H1 (cell line): Measurements from ENCODE around the gene HSF4. TPM values are rescaled to one million over a fixed set of nuclear protein-coding genes. Genes with fewer than 3 reads are reported as not detected.

Experiments used
- CTCF ChIA-PET: fragments of 300-600 bp; sonication (Branson Sonifier 250); formaldehyde crosslinking; loops from one replicate; lab custom pipeline; 2021; ENCODE audit not compliant: partially characterized antibody; lab: Charles Lee
- POLR2A ChIA-PET: fragments of 300-600 bp; sonication (Branson Sonifier 250); formaldehyde crosslinking; loops from one replicate; lab custom pipeline; 2021; ENCODE audit warnings: inconsistent platforms; ENCODE audit not compliant: partially characterized antibody; lab: Charles Lee
- DNase-seq, 2 experiments: peaks; one replicate each; pipeline versions ENCODE4 v3.0.0 to v3.0.0-alpha.2; 2010 to 2022; ENCODE audit warnings: low spot score in 2 of 2, low read depth in 1 of 2, mixed read lengths in 1 of 2
- FAIRE-seq: peaks from 2 replicates; lab custom pipeline; 2011; peaks lifted over from hg19 to GRCh38; lab: Jason Lieb, UNC
- H2AFZ ChIP-seq: 2 replicates; pipeline ENCODE4 v1.8.1; 2012; ENCODE audit warnings: low read length, inconsistent platforms
- H2AK5ac ChIP-seq: 2 replicates; pipeline ENCODE4 v1.6.1; 2013; ENCODE audit warnings: low read depth, low read length
- H2BK120ac ChIP-seq: replicated peaks from 2 replicates; pipeline ENCODE3; 2013; ENCODE audit warnings: low read depth, low read length, inconsistent platforms
- H2BK12ac ChIP-seq: 2 replicates; pipeline ENCODE4 v1.6.1; 2013; ENCODE audit warnings: low read depth, low read length
- H2BK15ac ChIP-seq: 2 replicates; pipeline ENCODE4 v1.6.1; 2013; ENCODE audit warnings: low read length
- H2BK20ac ChIP-seq: 2 replicates; pipeline ENCODE4 v1.6.1; 2013; ENCODE audit warnings: low read length
- H2BK5ac ChIP-seq: 2 replicates; pipeline ENCODE4 v1.6.1; 2013; ENCODE audit warnings: low read depth, low read length
- H3K14ac ChIP-seq: 2 replicates; pipeline ENCODE4 v1.6.1; 2013; ENCODE audit warnings: inconsistent platforms; ENCODE audit not compliant: insufficient read length
- H3K18ac ChIP-seq: 2 replicates; pipeline ENCODE4 v1.6.1; 2013; ENCODE audit warnings: low read length; ENCODE audit errors: extremely low read depth
- H3K23ac ChIP-seq: 2 replicates; pipeline ENCODE4 v1.6.1; 2013; ENCODE audit warnings: inconsistent platforms; ENCODE audit not compliant: insufficient read length
- H3K23me2 ChIP-seq: 2 replicates; pipeline ENCODE4 v1.6.1; 2013; ENCODE audit warnings: low read depth, low read length
- H3K27ac ChIP-seq: 2 replicates; pipeline ENCODE4 v1.6.1; 2011; ENCODE audit warnings: low read depth, low read length, inconsistent platforms
- H3K27me3 ChIP-seq, 4 experiments: replicated peaks in 1 of 4; 1 replicate in 1 of 4; 2 replicates in 3 of 4; pipeline versions ENCODE4 v1.6.1 to v1.8.1; 2011 to 2013; ENCODE audit warnings: low read length in 3 of 4, mild to moderate bottlenecking in 3 of 4, inconsistent platforms in 2 of 4, mixed read lengths in 2 of 4, moderate library complexity in 1 of 4; ENCODE audit not compliant: control insufficient read depth in 3 of 4, insufficient read depth in 3 of 4; ENCODE audit errors: extremely low read depth in 1 of 4
- H3K36me3 ChIP-seq, 4 experiments: 2 replicates each; pipeline versions ENCODE4 v1.6.1 to v1.8.1; 2011 to 2013; ENCODE audit warnings: mild to moderate bottlenecking in 4 of 4, low read length in 3 of 4, moderate library complexity in 2 of 4, control low read depth in 1 of 4, inconsistent platforms in 1 of 4; ENCODE audit not compliant: insufficient read depth in 4 of 4, control insufficient read depth in 2 of 4
- H3K4ac ChIP-seq: replicated peaks from 2 replicates; pipeline ENCODE3; 2013; ENCODE audit warnings: low read length, low read depth, mixed read lengths, inconsistent platforms; ENCODE audit not compliant: insufficient read length
- H3K4me1 ChIP-seq, 4 experiments: replicated peaks in 1 of 4; 1 replicate in 1 of 4; 2 replicates in 3 of 4; pipeline versions ENCODE4 v1.6.1 to v1.8.1; 2011 to 2013; ENCODE audit warnings: low read length in 3 of 4, inconsistent platforms in 2 of 4, mixed read lengths in 1 of 4; ENCODE audit not compliant: insufficient read depth in 4 of 4, control insufficient read depth in 3 of 4
- H3K4me2 ChIP-seq, 2 experiments: 2 replicates each; pipeline versions ENCODE4 v1.6.1 to v1.8.1; 2011 to 2013; ENCODE audit warnings: low read depth in 2 of 2, low read length in 2 of 2, control low read depth in 1 of 2, inconsistent platforms in 1 of 2, mild to moderate bottlenecking in 1 of 2; ENCODE audit not compliant: insufficient read depth in 1 of 2
- H3K4me3 ChIP-seq, 4 experiments: fragments of 200-600, 300-600 bp in 1 of 4; sonication (generic), shearing (Covaris generic), sonication (Bioruptor Twin) in 1 of 4; 2 replicates each; pipeline versions ENCODE4 v1.5.1 to v1.8.1; 2011 to 2016; ENCODE audit warnings: low read length in 4 of 4, low read depth in 3 of 4, control low read depth in 2 of 4, inconsistent platforms in 2 of 4, mild to moderate bottlenecking in 2 of 4, mixed read lengths in 1 of 4, moderate library complexity in 1 of 4; ENCODE audit not compliant: insufficient read depth in 2 of 4; ENCODE audit errors: extremely low read depth in 1 of 4
- H3K56ac ChIP-seq: replicated peaks from 2 replicates; pipeline ENCODE3; 2013; ENCODE audit warnings: low read depth, mild to moderate bottlenecking, mixed read lengths, low read length, inconsistent platforms; ENCODE audit not compliant: insufficient read length
- H3K79me1 ChIP-seq: 2 replicates; pipeline ENCODE4 v1.6.1; 2013; ENCODE audit warnings: low read depth, low read length, control low read depth
- H3K79me2 ChIP-seq, 2 experiments: 2 replicates each; pipeline versions ENCODE4 v1.6.1 to v1.8.1; 2012 to 2013; ENCODE audit warnings: low read length in 2 of 2, mild to moderate bottlenecking in 2 of 2, inconsistent platforms in 1 of 2; ENCODE audit not compliant: insufficient read depth in 2 of 2, control insufficient read depth in 1 of 2
- H3K9ac ChIP-seq, 4 experiments: replicated peaks in 1 of 4; 1 replicate in 1 of 4; 2 replicates in 3 of 4; pipeline versions ENCODE4 v1.6.1 to v1.8.1; 2011 to 2013; ENCODE audit warnings: low read depth in 3 of 4, low read length in 3 of 4, control low read depth in 2 of 4, mild to moderate bottlenecking in 2 of 4, moderate library complexity in 2 of 4, inconsistent platforms in 1 of 4; ENCODE audit errors: extremely low read depth in 1 of 4
- H3K9me3 ChIP-seq, 2 experiments: 2 replicates each; pipeline versions ENCODE4 v1.6.1 to v1.8.1; 2012 to 2013; ENCODE audit warnings: mild to moderate bottlenecking in 2 of 2, moderate library complexity in 2 of 2, control low read depth in 1 of 2, inconsistent platforms in 1 of 2, low read depth in 1 of 2, low read length in 1 of 2, mixed read lengths in 1 of 2; ENCODE audit not compliant: insufficient read depth in 2 of 2
- H4K20me1 ChIP-seq, 2 experiments: replicated peaks in 1 of 2; 2 replicates each; pipeline versions ENCODE3 to v1.8.1; 2011 to 2013; ENCODE audit warnings: inconsistent platforms in 2 of 2, low read length in 2 of 2, mild to moderate bottlenecking in 1 of 2; ENCODE audit not compliant: insufficient read depth in 2 of 2, control insufficient read depth in 1 of 2
- H4K5ac ChIP-seq: 2 replicates; pipeline ENCODE4 v1.6.1; 2013; ENCODE audit warnings: low read length, low read depth, mixed read lengths, inconsistent platforms; ENCODE audit not compliant: insufficient read length
- H4K8ac ChIP-seq: 2 replicates; pipeline ENCODE4 v1.8.0; 2013; ENCODE audit warnings: mild to moderate bottlenecking, moderate library complexity, low read length, inconsistent platforms; ENCODE audit not compliant: insufficient read depth; ENCODE audit errors: extremely low read depth
- H4K91ac ChIP-seq: replicated peaks from 2 replicates; pipeline ENCODE3; 2013; ENCODE audit warnings: low read length, mixed read lengths, inconsistent platforms; ENCODE audit not compliant: insufficient read length
- CBX5 ChIP-seq: fragments of 300-800, 300-1000 bp; sonication (generic); IDR thresholded peaks from 2 replicates; pipeline ENCODE4 v1.7.1; 2016; ENCODE audit warnings: antibody characterized with exemption, low read length, low read depth
- GABPA ChIP-seq: IDR thresholded peaks from 2 replicates; pipeline ENCODE4 v1.6.1; 2011; ENCODE audit warnings: mild to moderate bottlenecking, low read length, moderate library complexity, borderline replicate concordance; ENCODE audit not compliant: insufficient read depth
- JUN ChIP-seq: IDR thresholded peaks from 2 replicates; pipeline ENCODE4 v1.6.1; 2011; ENCODE audit warnings: low read depth, mild to moderate bottlenecking, improper control_type of control experiment, low read length
- KDM5A ChIP-seq: fragments of 200-600 bp; IDR thresholded peaks from 2 replicates; pipeline ENCODE4 v1.7.1; 2012; ENCODE audit warnings: mild to moderate bottlenecking, low read length, inconsistent platforms, mixed read lengths
- MAFK ChIP-seq: IDR thresholded peaks from 2 replicates; pipeline ENCODE4 v1.6.1; 2012; ENCODE audit warnings: low read depth, mild to moderate bottlenecking, improper control_type of control experiment, low read length
- PHF8 ChIP-seq: fragments of 200-600 bp; sonication (generic); conservative IDR thresholded peaks from 2 replicates; pipeline ENCODE4 v1.7.1; 2012; ENCODE audit warnings: low read depth, mild to moderate bottlenecking, inconsistent platforms, low read length, moderate library complexity
- POLR2A ChIP-seq, 2 experiments: IDR thresholded peaks; 1 replicate in 1 of 2; 2 replicates in 1 of 2; pipeline ENCODE4 v1.6.1; 2011; ENCODE audit warnings: low read depth in 2 of 2, low read length in 2 of 2, mild to moderate bottlenecking in 2 of 2; ENCODE audit errors: control extremely low read depth in 1 of 2
- POU5F1 ChIP-seq: IDR thresholded peaks from 2 replicates; pipeline ENCODE4 v1.6.1; 2011; ENCODE audit warnings: low read depth, mild to moderate bottlenecking, low read length, moderate library complexity
- RAD21 ChIP-seq, 2 experiments: IDR thresholded peaks in 1 of 2; conservative IDR thresholded peaks in 1 of 2; 2 replicates each; pipeline ENCODE4 v1.6.1; 2011; ENCODE audit warnings: low read depth in 2 of 2, low read length in 2 of 2, improper control_type of control experiment in 1 of 2, inconsistent platforms in 1 of 2, mild to moderate bottlenecking in 1 of 2, moderate library complexity in 1 of 2
- RFX5 ChIP-seq: IDR thresholded peaks from 2 replicates; pipeline ENCODE4 v1.6.1; 2011; ENCODE audit warnings: low read depth, low read length, improper control_type of control experiment, borderline replicate concordance
- TBP ChIP-seq: IDR thresholded peaks from 2 replicates; pipeline ENCODE4 v1.6.1; 2011; ENCODE audit warnings: low read depth, low read length, improper control_type of control experiment
- WGBS, 2 experiments: shearing (Covaris generic) in 1 of 2; methylation state at CpG; one replicate each; pipeline versions ENCODE4 v1.1.6 to v1.1.7; 2013 to 2015; ENCODE audit warnings: low lambda C conversion rate in 2 of 2, mixed read lengths in 2 of 2, inconsistent platforms in 1 of 2, low coverage in 1 of 2, missing lambda C conversion rate in 1 of 2; ENCODE audit not compliant: insufficient replicate concordance in 2 of 2, insufficient coverage in 1 of 2, insufficient read length in 1 of 2; ENCODE audit errors: extremely low coverage in 1 of 2, missing lambda C conversion rate in 1 of 2; 5-methylcytosine and 5-hydroxymethylcytosine counted together
- polyA plus RNA-seq, 7 experiments: library from polyadenylated mRNA; depleted of rRNA in 3 of 7; stranded (reverse) in 5 of 7; unstranded in 2 of 7; fragments of >200 nt in 5 of 7; fragments of 200-250 nt in 2 of 7; gene quantifications; 1 replicate in 5 of 7; 2 replicates in 1 of 7; 4 replicates in 1 of 7; pipeline versions ENCODE4 v1.2.1 to v1.2.3, GENCODE V29; 2011 to 2013; ENCODE audit warnings: missing spikeins in 2 of 7, mixed read lengths in 2 of 7
- total RNA-seq: library from RNA; stranded (reverse); fragmentation: NEBNext Ultra II Directional; extraction: Animal tissue kit (Norgen Biotek cat#: 25700); gene quantifications from 2 replicates; pipeline ENCODE4 v1.2.1, GENCODE V29; 2021
- TF ChIP-seq, protein P1 (sequence below): IDR thresholded peaks from 2 replicates; pipeline ENCODE4 v1.6.1; 2011; ENCODE audit warnings: low read depth, mild to moderate bottlenecking, low read length; ENCODE audit not compliant: insufficient read depth

Gene HSF4
- total and polyA plus RNA-seq, 2 of the 8 experiments (the other 6 are each of a cell fraction or from before 2014, with no cell fraction given), result 0.14 TPM; not detected in 1

GRCh38 chr16:67148221-67148620, 16.3 kb upstream of the HSF4 start:
- no peak overlapping the region for H4K5ac ChIP-seq
- peaks cover 3 to 19% of the 10 kb centered on the region in 2 experiments for H4K20me1 ChIP-seq
- ChIA-PET POLR2A (interaction anchor here (1.7 kb wide), 1 partner anchor 21 kb away, joined by 4 read pairs; no protein-coding TSS in a partner anchor), CTCF (interaction anchor here (0.9 to 1.6 kb wide), 4 partner anchors 55 to 183 kb away, joined by 3 to 4 read pairs (median 4); no protein-coding TSS in a partner anchor)
- H2BK20ac ChIP-seq, result no peak overlapping the region
- no peak for FAIRE-seq
- no peaks in the 10 kb centered on the region; a peak in 1 of 4 replicates for H3K9me3 ChIP-seq
- H3K18ac ChIP-seq, result no peak overlapping the region
- no peak overlapping the region for H3K4ac ChIP-seq
- H3K79me1 ChIP-seq, result no peaks in the 10 kb centered on the region
- H2BK15ac ChIP-seq, result no peak overlapping the region
- H3K23ac ChIP-seq, result no peak overlapping the region
- H3K36me3 ChIP-seq, result peaks cover 11 to 31% (median 20%) of the 10 kb centered on the region in 4 experiments; a peak in 6 of 8 replicates
- H3K79me2 ChIP-seq, result no peaks in the 10 kb centered on the region
- H4K8ac ChIP-seq, result no peak overlapping the region
- H3K4me1 ChIP-seq, result peaks cover 0 to 11% (median 8%) of the 10 kb centered on the region in 4 experiments; a peak in 5 of 7 replicates
- H2AK5ac ChIP-seq, result no peak overlapping the region; the same call in 1 of the 2 replicates
- no peak overlapping the region; a peak in 1 of 7 replicates for H3K9ac ChIP-seq
- H3K23me2 ChIP-seq, result peaks cover 13% of the 10 kb centered on the region; the same call in 1 of the 2 replicates
- no peak overlapping the region for H3K56ac ChIP-seq
- H4K91ac ChIP-seq, result no peak overlapping the region
- H2BK120ac ChIP-seq, result no peak overlapping the region
- H2BK12ac ChIP-seq, result no peak overlapping the region
- H3K14ac ChIP-seq, result no peak overlapping the region
- DNase-seq, result no peak
- H3K4me3 ChIP-seq, result no peak overlapping the region
- no peak overlapping the region for H3K4me2 ChIP-seq
- TF ChIP-seq POU5F1 (no peak), RFX5 (no peak), TBP (no peak), GABPA (no peak), KDM5A (no peak), POLR2A (IDR thresholded peaks at IDR 0.05; ENCODE audit: control extremely low read depth in 1 of 2, low read depth in 2 of 2, low read length in 2 of 2) (no peak), JUN (no peak), PHF8 (no peak), CBX5 (no peak), MAFK (no peak), RAD21 (IDR thresholded peaks at IDR 0.05 in 1 of 2, conservative IDR thresholded peaks at IDR 0.05 in 1 of 2; ENCODE audit: low read depth in 2 of 2, low read length in 2 of 2) (no peak)
- TF ChIP-seq, protein P1, sequence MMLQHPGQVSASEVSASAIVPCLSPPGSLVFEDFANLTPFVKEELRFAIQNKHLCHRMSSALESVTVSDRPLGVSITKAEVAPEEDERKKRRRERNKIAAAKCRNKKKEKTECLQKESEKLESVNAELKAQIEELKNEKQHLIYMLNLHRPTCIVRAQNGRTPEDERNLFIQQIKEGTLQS, result no peak
- WGBS, 2 experiments, result 100% methylated on average over 2 of the region's 2 CpGs; no CpG with 5 or more reads in 1 of the 2 experiments
- H2AFZ ChIP-seq, result no peak overlapping the region
- H3K27me3 ChIP-seq, result peaks cover 10 to 29% (median 21%) of the 10 kb centered on the region in 4 experiments
- no peak overlapping the region for H3K27ac ChIP-seq
- no peak overlapping the region for H2BK5ac ChIP-seq
